WI38 (cell line): ENCODE data around the gene POM121C.
"Not testable (repeated sequence)": the region's sequence is repeated elsewhere in the genome, so short reads cannot be mapped to it uniquely, and the experiment has no call there.

ENCODE experiments used
- H3K4me3 ChIP-seq: 2 replicates; pipeline ENCODE4 v1.5.1; 2011; ENCODE audit warnings: low read depth, mild to moderate bottlenecking, control low read depth, low read length
- CTCF ChIP-seq: IDR thresholded peaks from 2 replicates; pipeline ENCODE4 v1.5.1; 2012; ENCODE audit warnings: low read depth, mild to moderate bottlenecking, control low read depth, low read length

The POM121C gene

GRCh38 chr7:75485979-75486643 is at the start of gene POM121C:
POM121C (minus strand) TSS chr7:75486299; CDS start chr7:75441496, 44,803 bp downstream.
- H3K4me3 ChIP-seq: peak within 1 kb of the TSS; percentile 76

GRCh38 chr7:75534727-75535307 is 48.7 kb upstream of the POM121C start:
- TF ChIP-seq CTCF: no peak
- no peak overlapping the region for H3K4me3 ChIP-seq

GRCh38 chr7:75533926-75534325 is 47.8 kb upstream of the POM121C start:
- no peak for TF ChIP-seq CTCF
- H3K4me3 ChIP-seq: no peak overlapping the region

GRCh38 chr7:75532639-75533038 is 46.5 kb upstream of the POM121C start:
- no peak for TF ChIP-seq CTCF
- no peak overlapping the region for H3K4me3 ChIP-seq

GRCh38 chr7:75531359-75531821 is 45.3 kb upstream of the POM121C start:
- no peak overlapping the region for H3K4me3 ChIP-seq
- TF ChIP-seq CTCF: no peak

GRCh38 chr7:75527224-75527722 is 41.2 kb upstream of the POM121C start:
- H3K4me3 ChIP-seq: peak overlapping the region; percentile 90

GRCh38 chr7:75521727-75522126 is 35.6 kb upstream of the POM121C start:
- not testable (repeated sequence) for H3K4me3 ChIP-seq

- not testable (repeated sequence) for H3K4me3 ChIP-seq
Measured at GRCh38 chr7:75518842-75519241, 32.7 kb upstream of the POM121C start.

- not testable (repeated sequence) for H3K4me3 ChIP-seq
Measured at GRCh38 chr7:75509033-75509432, 22.9 kb upstream of the POM121C start.

GRCh38 chr7:75492020-75492419 is 5.9 kb upstream of the POM121C start, which contains the start of gene SPDYE5:
SPDYE5 (plus strand) TSS chr7:75492320; CDS start chr7:75494048, 1,728 bp downstream.
- not testable (repeated sequence) for H3K4me3 ChIP-seq

- H3K4me3 ChIP-seq: peak overlapping the region; percentile 76
Measured at GRCh38 chr7:75485355-75485978, 632 bp downstream of the POM121C start.

GRCh38 chr7:75480313-75480712 is 5.8 kb downstream of the POM121C start:
- H3K4me3 ChIP-seq: not testable (repeated sequence)

GRCh38 chr7:75477457-75477856 is 8.6 kb downstream of the POM121C start:
- not testable (repeated sequence) for H3K4me3 ChIP-seq

GRCh38 chr7:75470166-75470565 is 15.9 kb downstream of the POM121C start:
- H3K4me3 ChIP-seq: not testable (repeated sequence)

GRCh38 chr7:75460541-75460940 is 25.6 kb downstream of the POM121C start:
- not testable (repeated sequence) for H3K4me3 ChIP-seq
